ENCODE data around the gene FAM219A.

The FAM219A gene

DNA sequence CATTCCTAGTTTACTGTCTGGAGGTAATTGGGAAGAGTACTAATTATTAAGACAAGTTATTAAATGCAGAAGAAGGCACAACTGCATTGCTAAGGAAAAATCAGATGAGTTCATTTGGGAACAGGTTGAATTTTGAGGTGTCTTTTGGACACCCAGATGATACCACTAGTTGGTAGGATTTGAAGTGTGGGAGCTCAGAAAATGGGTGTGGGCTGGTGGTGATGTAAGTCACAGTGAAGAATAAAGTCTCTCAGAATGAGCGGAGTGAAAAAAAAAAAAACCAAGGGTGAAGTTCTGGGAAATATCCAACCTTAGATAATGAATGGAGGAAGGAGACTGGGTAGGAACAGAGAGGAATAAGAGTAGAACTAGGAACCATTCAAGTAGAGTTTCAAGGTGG is 46.0 kb downstream of the FAM219A start:
- Histone ChIP-seq H3K27ac (no peak overlapping the region), H3K27me3 (ENCODE audit: insufficient read depth, low read depth, severe bottlenecking) (no peaks in the 10 kb centered on the region), H3K9me3 (ENCODE audit: severe bottlenecking) (no peaks in the 10 kb centered on the region), H3K36me3 (no peaks in the 10 kb centered on the region), H3K4me3 (ENCODE audit: low read depth, low read length) (no peak overlapping the region)
- no peak for DNase-seq
- TF ChIP-seq, protein P1, sequence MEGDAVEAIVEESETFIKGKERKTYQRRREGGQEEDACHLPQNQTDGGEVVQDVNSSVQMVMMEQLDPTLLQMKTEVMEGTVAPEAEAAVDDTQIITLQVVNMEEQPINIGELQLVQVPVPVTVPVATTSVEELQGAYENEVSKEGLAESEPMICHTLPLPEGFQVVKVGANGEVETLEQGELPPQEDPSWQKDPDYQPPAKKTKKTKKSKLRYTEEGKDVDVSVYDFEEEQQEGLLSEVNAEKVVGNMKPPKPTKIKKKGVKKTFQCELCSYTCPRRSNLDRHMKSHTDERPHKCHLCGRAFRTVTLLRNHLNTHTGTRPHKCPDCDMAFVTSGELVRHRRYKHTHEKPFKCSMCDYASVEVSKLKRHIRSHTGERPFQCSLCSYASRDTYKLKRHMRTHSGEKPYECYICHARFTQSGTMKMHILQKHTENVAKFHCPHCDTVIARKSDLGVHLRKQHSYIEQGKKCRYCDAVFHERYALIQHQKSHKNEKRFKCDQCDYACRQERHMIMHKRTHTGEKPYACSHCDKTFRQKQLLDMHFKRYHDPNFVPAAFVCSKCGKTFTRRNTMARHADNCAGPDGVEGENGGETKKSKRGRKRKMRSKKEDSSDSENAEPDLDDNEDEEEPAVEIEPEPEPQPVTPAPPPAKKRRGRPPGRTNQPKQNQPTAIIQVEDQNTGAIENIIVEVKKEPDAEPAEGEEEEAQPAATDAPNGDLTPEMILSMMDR (IDR thresholded peaks at IDR 0.05; ENCODE audit: low read depth, low read length) = no peak

DNA sequence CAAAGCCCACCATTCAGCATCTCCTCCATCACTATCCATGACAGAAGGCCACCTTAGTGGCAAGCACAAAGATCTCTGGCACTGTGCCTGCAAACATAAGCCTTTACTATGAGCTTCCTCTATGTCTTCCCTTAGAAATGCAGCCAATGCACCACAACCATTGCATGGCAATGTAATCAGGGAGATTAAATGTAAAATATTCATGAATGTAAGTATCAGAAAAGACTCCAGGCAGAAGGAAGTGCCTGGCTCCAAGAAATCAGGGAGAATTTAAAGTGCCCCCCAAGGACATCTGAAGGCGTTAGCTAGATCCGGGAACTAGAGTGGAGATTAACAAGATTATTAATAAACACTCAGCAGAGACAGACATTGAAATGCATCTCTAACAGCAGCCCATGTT is 49.2 kb downstream of the FAM219A start:
- no peak for DNase-seq
- H3K9me3 ChIP-seq (ENCODE audit: severe bottlenecking) = no peaks in the 10 kb centered on the region

DNA sequence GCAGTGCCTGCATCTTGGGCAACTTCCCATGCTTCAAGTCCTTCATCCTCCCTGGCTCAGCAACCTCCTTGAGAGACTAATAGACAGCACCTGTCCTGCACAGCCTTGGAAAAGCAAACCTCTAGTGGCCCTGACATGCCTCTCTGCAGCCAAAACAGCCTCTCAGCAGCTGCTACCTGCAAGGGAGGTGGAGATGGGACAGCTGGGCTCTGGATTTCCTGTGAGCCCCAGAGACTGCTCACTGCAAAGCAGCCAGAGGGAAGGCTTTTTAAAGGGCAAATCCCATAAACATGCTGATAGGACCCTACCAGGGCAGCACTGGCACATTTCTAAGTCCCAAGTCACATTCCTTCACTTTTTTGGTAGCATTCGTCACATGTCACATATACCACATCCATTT is 50.2 kb downstream of the FAM219A start:
- DNase-seq = no peak
- Histone ChIP-seq H3K27me3 (ENCODE audit: insufficient read depth, low read depth, severe bottlenecking) (no peaks in the 10 kb centered on the region), H3K27ac (no peak overlapping the region), H3K9me3 (ENCODE audit: severe bottlenecking) (no peaks in the 10 kb centered on the region), H3K4me3 (ENCODE audit: low read depth, low read length) (no peak overlapping the region), H3K36me3 (peaks cover 5% of the 10 kb centered on the region)
- TF ChIP-seq, protein P1 (IDR thresholded peaks at IDR 0.05; ENCODE audit: low read depth, low read length) = no peak

More for the DNA sequence above, 49.2 kb downstream of the FAM219A start:
- no peaks in the 10 kb centered on the region for H3K36me3 ChIP-seq
- no peak overlapping the region for H3K4me3 ChIP-seq (ENCODE audit: low read depth, low read length)
- H3K27ac ChIP-seq = no peak overlapping the region
- TF ChIP-seq, protein P1 (IDR thresholded peaks at IDR 0.05; ENCODE audit: low read depth, low read length) = no peak
- H3K27me3 ChIP-seq (ENCODE audit: insufficient read depth, low read depth, severe bottlenecking) = no peaks in the 10 kb centered on the region

DNA sequence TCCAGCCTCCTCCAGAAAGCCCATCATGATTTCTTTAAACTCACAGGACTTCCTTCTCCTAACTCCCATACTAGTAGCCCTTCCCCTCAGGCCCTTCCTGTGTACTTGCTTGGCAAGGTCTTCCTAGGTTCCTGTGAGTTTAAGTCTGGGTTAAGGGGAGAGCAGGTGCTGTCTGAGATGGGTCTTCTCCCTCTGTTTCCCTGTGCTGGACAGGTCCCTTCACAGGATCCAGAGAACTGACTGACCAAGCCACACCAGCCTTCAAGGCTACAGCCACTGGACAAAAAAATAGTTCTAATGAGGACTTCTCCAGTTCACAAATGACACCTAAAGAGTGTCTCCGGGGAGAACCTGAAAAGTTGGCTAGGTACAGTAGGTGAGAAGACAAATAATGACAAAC is 52.2 kb downstream of the FAM219A start:
- no peak overlapping the region for H3K27ac ChIP-seq
- TF ChIP-seq, protein P1 (IDR thresholded peaks at IDR 0.05; ENCODE audit: low read depth, low read length) = no peak
- H3K36me3 ChIP-seq = peaks cover 9% of the 10 kb centered on the region

DNA sequence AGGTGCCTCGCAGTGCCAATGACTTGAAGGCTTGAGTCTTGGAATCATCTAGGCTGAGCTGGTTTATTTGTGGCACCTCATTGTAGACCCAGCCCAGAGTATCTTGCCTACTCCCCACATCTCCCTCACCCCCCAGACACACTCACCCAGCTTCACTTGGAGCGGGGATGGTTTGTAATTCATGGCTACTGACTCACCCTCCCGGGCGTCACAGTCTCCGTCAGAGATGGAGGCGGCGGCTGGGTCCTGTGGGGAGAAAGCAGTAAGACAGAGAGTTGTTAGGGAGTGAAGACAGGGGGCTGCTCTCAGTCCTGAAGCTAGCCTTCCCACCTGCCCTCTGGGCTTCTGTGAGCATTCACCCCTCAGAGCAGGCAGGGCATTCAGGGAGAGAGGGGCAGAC is 52.7 kb downstream of the FAM219A start:
- Histone ChIP-seq H3K36me3 (peaks cover 9% of the 10 kb centered on the region), H3K4me3 (ENCODE audit: low read depth, low read length) (no peak overlapping the region), H3K27ac (no peak overlapping the region), H3K9me3 (ENCODE audit: severe bottlenecking) (no peaks in the 10 kb centered on the region), H3K27me3 (ENCODE audit: insufficient read depth, low read depth, severe bottlenecking) (no peaks in the 10 kb centered on the region)
- DNase-seq = no peak
- TF ChIP-seq, protein P1 (IDR thresholded peaks at IDR 0.05; ENCODE audit: low read depth, low read length) = no peak

More for the DNA sequence above, 52.2 kb downstream of the FAM219A start:
- H3K9me3 ChIP-seq (ENCODE audit: severe bottlenecking) = no peaks in the 10 kb centered on the region
- no peaks in the 10 kb centered on the region for H3K27me3 ChIP-seq (ENCODE audit: insufficient read depth, low read depth, severe bottlenecking)
- no peak for DNase-seq
- no peak overlapping the region for H3K4me3 ChIP-seq (ENCODE audit: low read depth, low read length)
